ENCODE measurements around the gene VPS26C.

VPS26C gene

DNA sequence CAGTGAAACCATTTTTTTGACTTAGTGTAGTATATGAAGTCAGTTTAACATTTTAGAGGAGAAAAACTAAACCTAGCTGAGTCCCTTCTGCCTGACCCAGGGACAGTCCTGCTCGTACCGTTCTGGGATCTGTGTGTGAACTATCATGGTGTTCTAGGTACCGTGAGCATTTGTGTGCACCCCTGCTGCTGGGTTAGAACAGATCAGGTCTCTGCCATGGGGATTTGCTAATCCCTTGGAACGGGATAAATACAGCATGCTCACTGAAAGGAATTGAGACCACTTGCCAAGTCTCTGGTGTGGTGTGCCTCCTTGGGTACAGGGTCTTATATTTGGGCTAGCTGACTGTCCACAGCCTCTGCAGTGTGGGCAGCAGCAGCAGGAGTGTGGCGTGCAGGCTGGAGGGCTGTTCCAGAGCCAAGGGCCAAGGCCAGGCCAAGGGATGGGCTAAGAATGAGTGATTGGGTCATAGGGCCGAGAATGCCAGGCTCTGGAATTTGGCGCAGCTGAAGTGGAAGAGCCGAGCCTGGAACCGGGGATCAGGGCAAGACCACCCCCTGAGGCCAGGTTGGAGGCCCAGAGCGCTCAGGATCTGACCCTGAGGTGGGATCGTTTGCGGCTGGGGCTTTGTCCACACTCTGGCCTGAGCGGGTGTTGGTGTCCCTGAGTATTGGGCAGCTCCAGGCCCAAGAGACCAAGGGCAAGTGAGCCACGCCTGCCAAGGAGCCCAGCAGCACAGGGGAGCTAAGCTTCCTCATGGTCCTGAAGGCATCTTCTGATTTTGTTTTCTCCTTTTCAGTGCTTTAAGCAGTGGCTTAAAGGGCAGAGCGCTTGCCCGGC is 66.3 kb downstream of the VPS26C start:
- DNase-seq: no peak

DNA sequence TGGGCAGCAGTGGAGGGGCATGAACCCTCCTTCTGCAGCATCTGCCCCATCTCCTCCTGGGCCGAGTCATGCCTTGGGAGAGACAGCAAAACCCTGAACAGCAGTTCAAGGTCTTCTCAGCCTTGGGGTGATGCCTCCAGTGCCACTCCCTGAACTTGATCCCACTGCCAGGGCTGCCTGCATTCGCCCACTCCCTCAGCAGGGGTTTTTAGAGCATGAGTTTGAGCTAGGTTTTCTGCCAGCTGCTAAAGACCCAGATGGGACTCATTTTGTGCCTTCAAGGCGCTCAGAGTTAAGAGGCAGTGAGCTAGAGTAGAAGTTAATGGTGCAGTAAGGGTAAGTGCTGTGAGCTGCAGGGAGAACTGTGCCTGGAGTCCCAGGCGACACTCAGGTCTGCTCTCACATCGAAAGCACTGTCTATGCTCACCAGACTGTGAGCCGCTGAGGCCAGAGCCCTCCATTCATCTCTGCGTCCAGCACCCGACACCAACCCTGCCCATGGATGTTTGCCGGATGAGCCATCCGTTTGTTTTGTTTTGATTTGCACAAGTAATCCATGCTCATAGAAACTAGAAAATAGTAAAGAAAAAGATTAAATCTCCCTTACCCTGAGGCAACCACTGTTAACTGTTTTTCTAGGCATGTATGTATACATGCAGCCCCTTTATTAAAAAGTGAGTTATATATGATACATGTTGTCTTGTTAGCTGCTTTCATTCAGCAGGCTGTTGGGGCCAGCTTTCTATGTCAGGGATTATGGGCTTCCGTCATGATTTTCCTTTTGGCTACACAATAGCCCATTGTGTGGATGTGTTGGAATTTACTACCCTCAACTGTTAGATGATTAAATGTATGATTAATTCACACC is 67.8 kb downstream of the VPS26C start:
- DNase-seq: no peak

DNA sequence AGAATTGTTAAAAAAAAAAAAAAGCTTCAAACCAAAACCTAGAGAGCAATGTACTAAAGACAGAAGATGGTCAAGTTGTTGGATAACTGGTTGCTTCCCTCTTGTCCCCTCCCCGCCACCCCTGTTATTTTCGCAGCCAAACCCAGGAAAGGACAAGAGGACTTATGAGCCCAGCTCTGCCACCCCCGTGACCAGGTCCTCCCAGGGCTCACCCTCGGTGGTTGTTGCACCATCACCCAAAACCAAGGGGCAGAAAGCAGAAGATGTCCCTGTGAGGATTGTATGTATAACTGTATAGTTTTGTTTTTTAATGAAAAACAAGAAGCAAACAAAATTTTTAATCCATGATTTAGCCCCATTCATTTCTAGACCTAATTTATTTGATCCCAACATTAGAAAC is 69.4 kb downstream of the VPS26C start:
- DNase-seq: no peak

DNA sequence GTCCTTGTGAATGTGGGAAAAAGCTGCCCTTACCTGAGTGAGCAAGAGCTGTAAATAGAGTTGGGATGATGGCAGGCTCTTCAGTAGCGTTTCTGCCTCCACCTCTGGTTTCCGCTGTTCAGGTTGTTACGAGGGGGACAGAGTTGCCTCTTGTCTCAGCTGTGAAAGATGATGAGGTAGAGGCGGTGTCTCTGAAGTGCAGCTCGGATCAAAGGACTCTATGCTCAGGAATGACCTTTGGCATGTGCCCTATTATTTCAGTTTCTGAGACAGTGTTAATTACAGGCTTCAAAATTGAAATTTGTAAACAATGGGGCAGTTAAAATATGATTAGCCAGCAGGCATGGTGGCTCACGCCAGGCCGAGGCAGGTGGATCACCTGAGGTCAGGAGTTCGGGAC is 70.3 kb downstream of the VPS26C start:
- no peak for DNase-seq

DNA sequence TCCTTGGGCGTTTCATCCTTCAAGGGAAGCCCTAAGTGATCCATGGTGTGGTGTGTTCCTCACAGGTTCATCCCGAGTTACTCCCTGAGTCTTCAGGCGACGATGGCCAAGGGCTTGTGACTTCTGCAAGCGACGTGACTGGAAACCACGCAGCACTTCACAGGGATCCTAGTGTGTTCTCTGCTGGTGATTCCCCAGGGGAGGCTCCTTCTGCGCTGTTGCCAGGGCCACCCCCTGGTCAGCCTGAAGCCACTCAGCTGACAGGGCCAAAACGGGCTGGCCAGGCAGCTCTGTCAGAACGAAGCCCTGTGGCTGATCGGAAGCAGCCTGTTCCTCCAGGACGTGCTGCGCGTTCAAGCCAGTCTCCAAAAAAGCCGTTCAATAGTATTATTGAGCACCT is 71.5 kb downstream of the VPS26C start:
- DNase-seq: no peak

DNA sequence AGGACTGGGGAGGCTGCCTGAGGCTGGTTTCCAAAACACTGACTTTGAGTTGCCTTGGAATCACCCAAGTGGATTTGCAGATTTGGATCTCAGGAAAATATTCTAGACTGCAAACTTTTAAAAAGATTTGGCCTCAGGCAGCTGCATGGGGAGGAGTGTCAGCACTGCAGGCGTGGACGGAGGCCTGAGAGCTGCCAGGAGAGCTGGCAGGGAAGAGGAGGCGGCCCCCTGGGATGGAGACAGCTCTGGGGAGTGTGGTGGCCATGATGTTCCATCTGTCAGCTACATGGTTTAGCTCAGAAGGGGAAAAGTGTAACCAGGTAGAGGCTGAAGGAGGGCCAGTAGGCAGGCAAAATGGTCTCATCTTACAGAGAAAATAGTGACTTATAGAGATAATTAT is 72.1 kb downstream of the VPS26C start:
- no peak for DNase-seq

DNA sequence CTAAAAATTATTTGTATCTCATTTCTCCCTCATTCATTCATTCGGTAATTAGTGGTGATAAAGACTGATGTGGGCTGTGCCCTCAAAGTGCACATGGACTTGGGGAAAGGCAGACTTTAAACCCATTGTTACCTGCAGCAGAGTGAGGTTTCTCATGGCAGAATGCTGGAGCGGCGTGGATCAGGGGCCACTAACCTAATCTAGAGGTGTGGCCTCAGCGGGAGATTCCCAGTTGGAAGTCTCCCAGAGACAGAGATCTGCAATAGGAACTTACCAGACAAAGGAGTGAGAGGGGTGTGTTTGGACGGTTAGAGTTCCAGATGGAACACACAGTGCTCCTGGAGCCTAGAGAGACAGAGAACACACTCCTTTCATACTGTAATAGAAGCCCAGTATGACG is 73.5 kb downstream of the VPS26C start:
- no peak for DNase-seq

DNA sequence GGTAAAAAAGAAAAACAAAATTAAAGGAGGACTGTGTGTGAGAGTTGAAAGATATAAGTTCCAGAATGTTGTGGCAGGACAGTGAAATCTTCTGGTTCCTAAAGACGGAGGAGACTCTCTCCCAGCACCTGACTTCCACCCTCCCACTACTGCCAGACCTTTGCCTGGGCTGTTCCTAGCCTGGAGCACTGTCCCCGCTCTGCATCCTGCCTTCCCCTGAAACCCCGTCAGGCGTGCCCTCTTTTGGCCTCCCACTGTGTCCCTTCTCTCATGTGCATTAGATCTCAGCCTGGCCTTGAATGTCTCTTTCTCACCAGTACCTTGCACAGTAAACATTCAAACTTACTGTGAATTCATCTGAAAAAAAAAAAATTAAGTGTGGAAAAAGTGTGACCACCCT is 74.1 kb downstream of the VPS26C start:
- DNase-seq: no peak

DNA sequence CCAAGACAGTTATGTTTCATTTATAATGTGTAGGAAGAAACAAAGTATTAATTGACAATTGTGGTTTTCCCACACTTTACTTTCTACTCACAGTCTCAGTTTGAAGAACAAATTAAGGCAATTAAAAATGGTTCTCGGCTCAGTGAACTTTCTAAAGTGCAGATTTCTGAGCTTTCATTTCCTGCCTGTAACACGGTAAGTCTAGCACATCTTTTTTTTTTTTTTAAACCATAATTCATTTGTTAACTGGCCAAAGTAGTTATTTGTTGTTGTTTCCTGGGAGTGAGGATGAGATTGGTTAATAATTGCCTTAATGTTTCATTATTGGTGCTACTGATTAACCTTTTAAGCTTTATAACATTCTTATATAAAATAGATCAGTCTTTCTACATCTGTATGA is 75.1 kb downstream of the VPS26C start:
- DNase-seq: no peak

DNA sequence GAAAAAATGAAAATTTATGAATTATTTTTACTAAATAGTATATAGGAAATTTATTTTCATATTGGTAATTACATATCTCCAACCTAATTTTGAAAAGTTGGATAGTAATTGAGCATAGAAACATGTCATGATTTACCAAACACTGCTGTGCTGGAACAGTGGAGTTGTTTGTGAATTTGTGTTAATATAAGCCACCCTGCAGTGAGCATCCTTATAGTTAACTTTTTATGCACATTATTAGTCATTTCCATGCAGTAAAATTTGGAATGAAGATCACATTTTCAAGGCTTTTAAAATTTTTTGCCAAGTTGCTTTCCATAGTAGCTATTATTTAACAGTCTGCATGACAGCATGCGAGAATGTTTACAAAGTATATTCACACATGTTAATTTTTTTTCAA is 78.3 kb downstream of the VPS26C start:
- DNase-seq: no peak

DNA sequence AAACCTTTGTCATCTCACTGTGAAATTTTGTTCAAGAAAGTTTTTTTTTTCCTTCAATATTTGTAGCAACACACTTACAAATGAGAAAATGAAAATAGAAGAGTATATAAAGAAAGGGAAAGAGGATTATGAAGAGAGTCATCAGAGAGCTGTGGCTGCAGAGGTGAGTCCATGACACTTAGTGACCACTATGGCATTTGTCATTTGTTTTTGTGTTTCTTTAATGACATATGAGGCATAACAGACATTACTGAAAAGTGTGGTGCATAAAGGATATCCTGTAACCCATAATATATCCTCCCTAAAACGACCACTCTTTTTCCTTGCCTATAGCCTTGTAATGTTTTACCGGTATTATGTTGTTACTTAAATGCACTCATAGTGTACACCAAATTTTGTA is 80.2 kb downstream of the VPS26C start:
- no peak for DNase-seq

DNA sequence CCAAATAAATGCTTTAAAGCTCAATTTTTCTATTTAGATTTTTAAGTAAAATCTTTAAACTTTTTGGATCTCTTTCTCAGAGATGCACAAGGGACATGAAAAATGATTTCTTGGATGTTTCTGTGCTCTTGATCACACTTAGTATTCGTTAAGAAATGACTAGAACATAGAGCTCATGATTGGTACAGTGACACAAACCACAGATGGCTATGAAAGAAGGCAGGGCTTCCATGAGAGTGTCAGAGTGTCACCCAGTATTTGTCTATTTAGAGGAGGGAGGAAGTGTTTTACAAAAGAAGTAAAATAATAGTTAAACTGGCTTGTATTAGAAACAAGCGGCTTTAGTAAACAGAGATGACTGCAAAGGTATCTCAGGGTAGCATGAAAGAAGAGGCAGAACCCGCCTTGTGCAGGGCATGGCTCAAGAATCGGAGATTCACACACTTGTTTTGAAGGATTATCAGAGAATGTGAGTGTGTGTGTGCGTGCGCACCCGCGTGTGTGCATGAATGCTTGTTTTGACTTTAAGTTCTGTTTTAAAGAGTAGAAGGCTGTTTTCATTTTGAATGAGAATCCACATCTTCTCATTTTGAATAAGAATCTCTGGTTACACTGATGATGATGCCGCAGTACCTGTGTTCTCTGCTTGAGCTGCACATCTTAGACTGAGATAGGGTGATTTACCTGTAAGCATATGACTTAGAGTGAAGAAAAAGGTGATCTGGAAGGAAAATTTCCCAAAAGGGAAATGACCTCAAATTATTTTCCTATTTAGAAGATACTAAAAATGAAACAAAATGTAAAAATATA is 82.1 kb downstream of the VPS26C start:
- DNase-seq: no peak

DNA sequence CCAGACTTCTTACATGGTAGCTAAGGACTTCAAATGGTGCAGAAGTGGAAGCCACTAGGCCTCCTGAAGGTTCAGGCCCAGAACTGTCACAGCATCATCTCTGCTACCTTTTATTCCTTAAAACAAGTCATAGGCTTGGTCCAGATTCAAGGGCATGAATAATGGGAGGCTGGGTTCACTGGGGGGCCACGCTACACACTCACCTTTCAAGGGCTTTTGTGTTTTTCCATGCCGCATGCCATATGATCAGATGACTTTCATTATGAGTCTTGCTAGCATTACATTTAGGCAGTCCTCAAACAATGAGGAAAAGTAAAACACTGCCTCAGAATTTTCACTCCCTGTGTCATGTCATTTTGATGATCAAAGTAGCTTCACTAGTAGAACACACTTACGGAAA is 83.4 kb downstream of the VPS26C start:
- DNase-seq: no peak

DNA sequence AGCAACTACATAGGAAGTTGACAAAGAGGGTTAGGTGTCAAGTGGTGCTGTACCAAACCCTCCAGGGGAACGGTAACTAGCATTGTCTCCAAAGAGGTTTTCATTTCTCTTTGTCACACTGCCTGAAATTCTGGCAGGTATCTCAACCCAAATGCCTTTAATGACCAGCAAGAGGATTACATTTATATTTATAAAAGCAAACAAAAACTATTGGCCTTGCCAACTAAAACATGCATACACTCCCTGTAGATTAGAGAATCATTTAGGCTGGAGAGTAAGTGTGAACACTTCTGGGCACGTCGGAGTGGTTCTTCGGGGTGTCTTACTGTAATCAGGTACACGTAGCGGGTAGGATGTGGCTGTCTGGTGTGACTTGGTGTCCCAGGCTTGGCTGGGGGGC is 84.9 kb downstream of the VPS26C start:
- no peak for DNase-seq

DNA sequence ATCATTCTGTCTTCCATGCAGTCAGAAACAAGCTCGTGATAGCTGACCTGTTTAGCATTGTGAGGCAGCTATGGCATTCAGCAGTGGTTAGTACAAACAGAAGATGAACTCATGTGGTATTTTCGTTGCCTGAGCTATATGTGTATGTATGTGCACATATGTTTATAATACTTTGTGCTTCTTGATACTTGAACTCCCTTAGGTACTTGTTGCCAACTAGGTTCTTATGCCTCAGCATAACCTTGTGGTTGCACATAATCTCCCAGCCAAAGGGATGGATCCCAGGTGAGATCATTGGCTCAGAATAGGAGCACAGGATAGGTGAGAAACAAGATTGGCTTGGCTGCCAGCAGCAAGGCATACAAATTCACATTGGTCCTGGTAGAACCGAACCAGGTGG is 86.1 kb downstream of the VPS26C start:
- no peak for DNase-seq

DNA sequence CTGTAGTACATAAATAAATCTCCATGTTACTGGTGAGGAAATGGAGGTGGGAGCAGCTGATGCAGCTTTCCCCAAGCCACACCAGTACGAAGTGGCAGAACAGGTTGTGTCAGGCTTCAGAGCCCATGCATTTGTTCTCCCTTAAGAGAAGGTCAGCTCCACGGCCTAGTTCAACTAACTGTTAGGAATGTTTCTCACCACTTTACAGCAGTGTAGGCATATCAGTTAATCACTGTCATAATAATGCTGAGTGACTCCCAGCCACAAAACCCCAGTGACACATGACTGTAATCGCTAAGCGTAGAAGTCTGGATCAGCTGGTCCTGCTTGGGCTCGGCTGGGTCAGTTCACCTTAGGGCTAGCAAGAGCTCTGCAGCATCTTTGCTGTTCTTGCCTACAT is 90.4 kb downstream of the VPS26C start:
- DNase-seq: no peak

Data from NCI-H345 (cell line).